Cerebellar cortex (tissue), 1 donor: ENCODE data around the gene WNT8A.

Source experiments
- DNase-seq: peaks from one replicate; pipeline ENCODE4 v3.0.0-alpha.2; 2015; ENCODE audit warnings: low spot score

Gene WNT8A

GRCh38 chr5:138091685-138092084, 7.9 kb downstream of the WNT8A start:
- no peak for DNase-seq

GRCh38 chr5:138092301-138092700, 8.5 kb downstream of the WNT8A start:
- DNase-seq, result no peak

DNA sequence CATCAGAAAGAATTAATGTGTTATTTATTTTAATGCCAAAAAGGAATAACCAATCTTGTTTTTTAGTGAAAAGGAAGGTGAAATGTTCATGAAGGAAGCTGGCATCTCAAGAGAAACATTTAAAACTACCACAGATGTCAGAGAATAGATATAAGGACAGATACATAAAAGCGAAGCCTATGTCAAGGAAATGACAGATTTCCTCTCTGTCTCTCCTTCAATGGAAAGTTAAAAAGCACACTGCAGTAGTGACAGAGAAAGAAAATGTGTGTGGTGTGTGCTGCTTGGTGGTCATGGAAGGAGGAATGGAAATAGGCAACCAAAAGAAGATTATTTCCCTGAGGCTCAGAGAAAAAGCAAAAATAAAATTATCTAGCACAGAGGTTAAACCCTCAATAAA, 9.2 kb downstream of the WNT8A start:
- no peak for DNase-seq

GRCh38 chr5:138095100-138095907, 11.5 kb downstream of the WNT8A start:
- DNase-seq, result no peak

GRCh38 chr5:138096363-138096762, 12.5 kb downstream of the WNT8A start:
- no peak for DNase-seq

- no peak for DNase-seq
Observed at GRCh38 chr5:138096997-138097828, 13.4 kb downstream of the WNT8A start.

DNA sequence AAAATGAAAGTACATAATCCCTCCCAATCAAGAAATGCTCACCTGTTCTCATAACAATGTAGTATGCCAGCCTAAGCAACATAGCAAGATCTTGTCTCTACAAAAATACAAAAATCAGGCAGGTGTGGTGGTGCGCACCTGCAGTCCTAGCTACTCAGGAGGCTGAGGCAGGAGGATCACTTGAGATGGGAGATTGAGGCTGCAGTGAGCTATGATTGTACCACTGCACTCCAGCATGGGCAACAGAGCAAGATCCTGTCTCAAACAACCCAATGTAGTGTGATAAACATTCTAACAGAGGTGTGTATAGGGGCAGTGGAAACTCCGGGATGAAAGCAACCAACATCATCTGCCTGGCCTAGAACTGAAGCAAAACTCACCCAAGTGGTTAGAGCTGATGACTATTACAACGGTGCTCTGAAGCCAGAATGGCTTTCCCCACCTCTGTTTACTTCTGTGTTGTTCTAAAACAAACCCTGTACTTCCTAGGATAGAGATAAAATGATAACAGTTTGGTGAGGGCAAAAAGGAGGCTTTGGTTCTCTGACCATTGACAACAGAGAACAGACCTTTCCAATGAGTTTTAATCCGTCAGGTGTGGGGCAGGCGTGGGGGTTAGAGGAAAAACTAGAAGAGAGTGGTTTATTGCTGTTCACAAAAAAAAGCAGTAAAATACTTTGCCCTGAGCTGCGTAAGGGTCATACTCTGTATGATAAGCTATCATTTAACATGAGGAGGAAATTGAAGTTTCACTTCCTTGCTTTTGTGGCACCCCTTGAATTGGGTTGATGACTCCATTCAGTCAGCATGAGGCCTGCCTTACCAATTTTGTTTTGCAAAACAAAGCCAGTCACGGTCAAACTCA, 18.9 kb downstream of the WNT8A start:
- DNase-seq, result no peak

GRCh38 chr5:138103319-138103637, 19.4 kb downstream of the WNT8A start:
- DNase-seq, result no peak

GRCh38 chr5:138105709-138106108, 21.9 kb downstream of the WNT8A start:
- no peak for DNase-seq

GRCh38 chr5:138107213-138107612, 23.4 kb downstream of the WNT8A start:
- no peak for DNase-seq

DNA sequence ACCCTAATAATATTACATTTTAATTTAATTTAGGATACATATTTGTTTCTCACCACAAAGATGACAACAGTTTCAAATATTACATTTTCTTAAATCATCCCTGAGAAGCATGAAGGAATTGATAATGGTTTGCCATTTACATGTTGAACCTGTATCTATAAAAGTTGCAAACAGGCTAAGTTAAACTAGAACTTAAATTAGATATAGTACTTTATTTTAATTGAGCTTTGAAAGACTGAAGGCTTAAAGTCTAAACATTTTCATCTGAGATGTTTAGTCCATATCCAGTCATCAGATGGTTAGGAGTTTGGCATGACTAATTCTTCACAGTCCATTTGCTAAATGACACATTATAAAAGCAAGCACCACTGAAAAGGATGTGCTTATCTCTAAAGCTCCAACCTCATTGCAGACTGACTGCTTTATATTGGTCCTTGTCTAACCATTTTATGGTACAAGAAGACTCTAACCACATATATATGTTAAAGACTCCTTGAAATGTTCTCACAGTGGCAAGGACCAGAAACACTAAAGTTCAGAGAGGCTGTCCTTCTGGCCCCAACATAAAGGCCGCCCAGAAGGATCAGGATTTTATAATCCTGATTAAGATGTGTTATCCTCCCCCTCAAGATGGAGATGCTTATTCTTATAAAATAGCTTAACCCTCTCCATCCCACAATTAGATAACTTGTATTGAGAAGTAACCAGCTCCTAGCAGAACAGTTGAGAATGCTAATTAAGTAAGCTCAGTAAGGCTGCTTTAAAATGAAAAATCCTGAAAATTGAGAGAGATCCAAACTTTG, 25.8 kb downstream of the WNT8A start:
- no peak for DNase-seq

DNA sequence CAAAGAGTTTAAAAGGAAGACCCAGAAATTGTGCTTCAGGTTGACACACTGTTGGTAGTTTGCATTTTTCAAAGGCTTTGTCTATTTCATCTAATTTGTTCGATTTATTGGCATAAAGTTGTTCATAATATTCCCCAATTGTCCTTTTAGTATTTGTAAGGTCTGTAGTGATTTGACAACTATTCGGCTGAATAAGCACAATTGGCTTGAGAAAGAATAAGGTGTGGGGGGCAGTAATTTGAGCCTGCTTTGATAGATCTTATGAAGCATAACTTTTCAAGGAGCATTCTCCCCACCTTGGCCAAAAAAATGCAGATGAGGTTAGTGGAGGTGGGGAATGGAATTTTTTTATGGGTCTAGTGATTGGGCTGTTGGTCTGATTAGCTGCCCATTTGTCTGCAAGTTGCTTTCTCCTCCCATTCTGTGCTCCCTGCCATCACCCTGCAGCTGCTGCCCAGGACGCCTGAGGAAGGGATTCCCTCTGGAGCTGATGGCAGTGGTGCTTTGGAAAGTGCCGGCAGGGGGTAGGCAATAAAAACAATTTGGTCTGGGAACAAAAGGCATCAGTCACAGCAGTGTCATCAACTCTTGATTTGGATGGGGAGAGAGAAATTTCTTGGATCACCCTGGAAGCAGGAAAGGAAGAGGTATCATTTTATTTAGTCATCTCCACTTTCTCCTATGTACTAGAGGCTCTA, 26.6 kb downstream of the WNT8A start:
- no peak for DNase-seq

DNA sequence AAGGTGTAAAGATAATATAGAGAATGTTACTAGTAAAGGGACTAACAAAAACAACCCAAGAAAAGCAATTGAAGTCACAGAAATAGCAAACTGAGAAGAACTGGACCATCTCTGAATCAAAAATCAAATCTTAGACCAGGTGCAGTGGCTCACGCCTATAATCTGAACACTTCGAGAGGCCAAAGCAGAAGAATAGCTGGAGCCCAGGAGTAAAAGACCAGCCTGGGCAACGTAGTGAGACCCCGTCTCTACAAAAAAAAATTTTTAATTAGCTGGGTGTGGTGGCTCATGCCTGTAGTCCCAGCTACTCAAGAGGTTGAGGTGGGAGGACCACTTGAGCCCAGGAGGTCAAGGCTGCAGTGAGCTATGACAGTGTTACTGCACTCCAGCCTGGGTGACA, 27.3 kb downstream of the WNT8A start:
- DNase-seq, result no peak

DNA sequence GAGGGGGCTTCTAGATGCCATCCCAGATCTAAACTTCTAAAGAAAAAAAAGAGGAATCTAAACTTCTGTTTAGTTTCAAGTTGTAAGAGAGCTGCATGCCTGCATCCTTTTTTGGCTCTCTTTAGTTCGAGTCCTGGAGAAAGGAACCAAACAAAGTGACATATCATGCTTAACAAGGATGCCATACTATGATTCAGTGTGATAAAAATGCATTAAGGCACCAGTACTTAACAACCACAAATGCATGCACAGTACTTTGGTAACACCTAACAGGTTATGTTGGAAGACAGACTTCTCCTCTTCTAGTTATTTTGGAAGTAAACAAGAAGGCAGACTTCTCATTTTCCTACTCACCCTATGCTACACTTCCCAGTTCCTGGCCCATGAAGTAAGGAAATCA, 28.1 kb downstream of the WNT8A start:
- DNase-seq, result no peak

DNA sequence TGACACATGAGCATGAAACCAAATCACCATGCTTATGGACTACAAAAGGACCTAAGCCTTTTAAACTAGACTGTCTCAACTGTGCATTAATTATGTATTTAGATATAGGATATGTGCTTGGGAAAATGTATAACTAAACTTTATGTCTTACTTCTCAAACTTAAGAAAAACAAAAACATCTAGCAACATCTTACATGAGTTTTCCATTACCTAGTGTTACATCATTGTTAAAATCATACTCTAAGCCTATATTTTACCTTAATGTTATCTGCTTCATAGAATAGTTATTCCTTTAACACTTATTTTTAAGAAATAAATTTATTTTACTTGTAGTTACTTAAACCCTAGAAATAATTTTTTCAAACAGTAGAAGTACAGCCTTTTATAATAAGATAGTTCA, 31.4 kb downstream of the WNT8A start:
- DNase-seq, result no peak

- DNase-seq, result no peak
Observed at GRCh38 chr5:138128334-138128733, 44.5 kb downstream of the WNT8A start.

DNA sequence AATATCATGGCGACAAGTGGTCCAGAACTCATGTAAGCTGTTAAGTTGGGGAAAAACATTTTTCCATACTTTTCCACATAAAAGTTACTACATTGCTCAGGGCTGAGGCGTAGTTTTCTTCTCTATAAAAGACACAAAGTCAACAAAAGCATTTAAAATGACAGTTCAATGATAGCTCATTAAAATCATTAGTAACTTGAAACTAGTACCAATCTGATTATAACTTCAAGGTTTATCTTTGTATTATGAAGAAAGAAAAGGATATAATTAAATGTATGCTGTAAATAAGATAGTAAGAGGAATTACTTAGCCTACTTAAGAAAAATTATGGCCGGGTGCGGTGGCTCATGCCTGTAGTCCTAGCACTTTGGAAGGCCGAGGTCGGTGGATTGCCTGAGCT, 45.5 kb downstream of the WNT8A start:
- no peak for DNase-seq

DNA sequence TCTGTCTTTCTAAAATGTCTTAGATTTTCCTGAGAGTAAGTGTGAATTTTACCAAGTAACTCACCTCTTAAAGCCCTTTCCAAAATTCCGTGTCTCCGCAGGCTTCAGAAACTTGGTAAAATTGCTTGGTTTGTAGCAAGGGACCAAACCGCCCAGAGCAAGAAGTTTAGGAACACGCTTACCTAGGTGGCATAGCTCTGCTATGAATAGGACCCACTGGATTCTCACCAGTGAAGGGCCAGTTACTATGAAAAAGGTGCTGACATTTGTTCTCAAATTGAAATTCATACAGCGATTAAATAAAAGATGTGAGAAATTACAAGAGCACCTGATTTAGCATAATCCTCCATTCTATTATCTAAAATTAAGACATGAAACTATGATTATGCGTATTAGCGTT, 48.7 kb downstream of the WNT8A start:
- DNase-seq, result peak; percentile 18

DNA sequence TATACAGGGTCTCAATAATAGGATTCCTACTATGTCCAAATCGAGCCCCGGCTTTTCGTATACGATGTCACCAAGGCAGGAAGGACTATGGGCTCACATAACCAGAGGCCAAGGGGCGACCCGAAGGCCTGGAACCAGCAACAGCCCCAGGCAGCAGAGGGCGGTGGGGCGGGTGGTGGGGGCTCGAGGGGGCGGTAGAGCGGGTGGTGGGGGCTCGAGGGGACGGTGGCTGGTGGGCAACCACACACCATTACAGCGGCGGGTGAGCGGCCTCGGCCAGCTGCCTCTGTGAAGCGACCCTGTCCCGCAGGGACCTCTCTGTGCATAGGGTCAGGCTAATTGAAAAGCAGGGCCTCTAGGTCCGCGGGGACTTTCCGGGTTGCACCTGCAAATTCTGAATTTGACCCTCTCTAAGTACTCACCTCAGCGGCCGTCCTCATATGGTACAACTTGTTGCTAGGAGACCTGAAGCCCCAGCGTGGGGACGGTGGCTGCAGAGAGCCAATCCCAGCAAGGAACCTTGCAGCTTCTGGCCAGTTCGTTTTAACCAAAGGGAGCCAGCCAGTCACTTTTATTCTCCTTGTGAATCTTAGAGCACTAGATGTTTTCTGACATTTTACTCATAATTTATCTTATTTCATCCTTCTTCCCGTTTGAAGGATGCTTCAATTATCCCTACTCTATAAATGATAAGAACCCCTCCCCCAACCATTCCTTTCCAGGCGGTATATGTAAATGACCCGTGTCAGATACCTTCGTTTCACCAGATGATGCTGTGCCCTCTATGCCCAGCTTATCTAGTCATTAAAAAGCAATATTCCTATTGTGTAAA, 55.3 kb downstream of the WNT8A start, which contains the start of gene NME5:
Gene NME5, minus strand, starts transcription at position 480 of the 832 bp plus-strand sequence. CDS start 648 bp downstream, outside the sequence.
- peak; percentile 86 for DNase-seq

DNA sequence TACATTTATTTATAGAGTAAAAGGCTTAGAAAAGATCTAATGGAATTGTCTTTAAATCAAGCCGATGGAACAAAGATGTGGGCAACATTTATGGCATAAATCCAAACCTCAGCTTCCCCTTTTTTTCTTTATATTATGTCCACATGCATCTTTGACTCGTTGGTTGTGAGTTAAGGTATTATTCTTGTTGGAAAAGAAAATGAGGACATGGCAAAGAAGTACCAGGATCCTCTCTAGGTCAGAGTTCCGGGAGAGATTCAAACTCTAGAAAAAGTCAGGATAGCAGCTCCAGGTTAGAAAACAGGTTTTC, 55.9 kb downstream of the WNT8A start:
- no peak for DNase-seq
